Liver (tissue), 9 donors: Measurements from ENCODE around the gene ZNF827. TPM values are rescaled to one million over a fixed set of nuclear protein-coding genes. Genes with fewer than 3 reads are reported as not detected.

Experiments used
- DNase-seq: peaks from one replicate; pipeline ENCODE4 v3.0.0-alpha.2; 2017; ENCODE audit warnings: low spot score
- H3K27ac ChIP-seq, 2 donors: one replicate each; pipeline ENCODE4 v1.7.0; 2013; ENCODE audit warnings: inconsistent platforms in 2 of 2, low read length in 2 of 2, control low read depth in 1 of 2, low read depth in 1 of 2, mild to moderate bottlenecking in 1 of 2
- H3K27me3 ChIP-seq, 4 donors: one replicate each; pipeline versions ENCODE4 v1.6.1 to v1.7.0; 2013; ENCODE audit warnings: low read length in 3 of 4, inconsistent platforms in 1 of 4, mild to moderate bottlenecking in 1 of 4, moderate library complexity in 1 of 4; ENCODE audit not compliant: control insufficient read depth in 4 of 4, insufficient read depth in 4 of 4
- H3K36me3 ChIP-seq, 4 donors: one replicate each; pipeline versions ENCODE4 v1.6.1 to v1.7.0; 2013; ENCODE audit warnings: low read length in 3 of 4, mild to moderate bottlenecking in 3 of 4, low read depth in 1 of 4, moderate library complexity in 1 of 4; ENCODE audit not compliant: control insufficient read depth in 4 of 4, insufficient read depth in 3 of 4
- H3K4me1 ChIP-seq, 4 donors: one replicate each; pipeline versions ENCODE4 v1.6.1 to v1.7.0; 2013; ENCODE audit warnings: low read length in 3 of 4, mild to moderate bottlenecking in 3 of 4, moderate library complexity in 1 of 4; ENCODE audit not compliant: control insufficient read depth in 4 of 4, insufficient read depth in 4 of 4
- H3K4me3 ChIP-seq, 3 donors: one replicate each; pipeline versions ENCODE4 v1.6.1 to v1.7.0; 2013; ENCODE audit warnings: low read length in 3 of 3, control low read depth in 1 of 3, low read depth in 1 of 3, mild to moderate bottlenecking in 1 of 3
- H3K9ac ChIP-seq, 2 donors: one replicate each; pipeline ENCODE4 v1.7.0; 2013; ENCODE audit warnings: low read length in 2 of 2, mild to moderate bottlenecking in 2 of 2, moderate library complexity in 2 of 2, control low read depth in 1 of 2, low read depth in 1 of 2
- H3K9me3 ChIP-seq, 4 donors: one replicate each; pipeline versions ENCODE4 v1.6.1 to v1.7.0; 2013; ENCODE audit warnings: low read length in 3 of 4; ENCODE audit not compliant: control insufficient read depth in 4 of 4
- ATF3 ChIP-seq: IDR thresholded peaks from 2 replicates; pipeline ENCODE4 v1.6.1; 2016; ENCODE audit warnings: antibody characterized with exemption
- CTCF ChIP-seq: fragments of 150-350 bp; IDR thresholded peaks from 2 replicates; pipeline ENCODE4 v1.5.1; 2017; ENCODE audit warnings: improper control_type of control experiment, low read depth, low read length; ENCODE audit not compliant: missing input control
- EGR1 ChIP-seq, 2 donors: IDR thresholded peaks; 2 replicates each; pipeline ENCODE4 v1.6.1; 2016 to 2018; ENCODE audit warnings: antibody characterized with exemption in 2 of 2, low read depth in 2 of 2
- FOXA2 ChIP-seq: IDR thresholded peaks from 2 replicates; pipeline ENCODE4 v1.6.1; 2016; ENCODE audit warnings: antibody characterized with exemption
- HNF4A ChIP-seq, 2 donors: conservative IDR thresholded peaks; 2 replicates each; pipeline ENCODE4 v1.6.1; 2016; ENCODE audit warnings: antibody characterized with exemption in 2 of 2, mild to moderate bottlenecking in 2 of 2
- HNF4G ChIP-seq: IDR thresholded peaks from 2 replicates; pipeline ENCODE4 v1.6.1; 2016; ENCODE audit warnings: antibody characterized with exemption
- JUND ChIP-seq, 2 donors: IDR thresholded peaks; 2 replicates each; pipeline ENCODE4 v1.6.1; 2016; ENCODE audit warnings: antibody characterized with exemption in 2 of 2
- RXRA ChIP-seq, 2 donors: IDR thresholded peaks; 2 replicates each; pipeline ENCODE4 v1.6.1; 2017 to 2018; ENCODE audit warnings: antibody characterized with exemption in 2 of 2, mild to moderate bottlenecking in 1 of 2
- SP1 ChIP-seq: IDR thresholded peaks from 2 replicates; pipeline ENCODE4 v1.6.1; 2018; ENCODE audit warnings: antibody characterized with exemption, mild to moderate bottlenecking
- YY1 ChIP-seq: IDR thresholded peaks from 2 replicates; pipeline ENCODE4 v1.6.1; 2016; ENCODE audit warnings: antibody characterized with exemption, mild to moderate bottlenecking
- WGBS: extraction: QIAGEN DNeasy Blood & Tissue Kit; methylation state at CpG from one replicate; pipeline ENCODE4 v1.1.7; 2013; 5-methylcytosine and 5-hydroxymethylcytosine counted together
- polyA plus RNA-seq, 2 donors: library from polyadenylated mRNA; stranded (reverse) in 1 of 2; unstranded in 1 of 2; fragments of 200-250 nt in 1 of 2; fragments of >200 nt in 1 of 2; fragmentation: Nextera tagmentation in 1 of 2; extraction: Ambion mirVana in 1 of 2; gene quantifications; one replicate each; pipeline versions ENCODE4 v1.2.1 to v1.2.3, GENCODE V29; 2013 to 2015
- total RNA-seq, 2 donors: library from RNA; depleted of rRNA; stranded (reverse); fragments of >200 nt; gene quantifications; one replicate each; pipeline ENCODE4 v1.2.3, GENCODE V29; 2014
- donor health status: healthy.
- donor health status: healthy.
- donor health status: healthy.
- donor health status: healthy.
- donor health status: healthy.

The ZNF827 gene
- total and polyA plus RNA-seq, 4 donors: 0.46 to 2.9 (median 1.2) TPM

GRCh38 chr4:145867406-145867805, 71.2 kb downstream of the ZNF827 start:
- Histone ChIP-seq H3K9ac (no peak overlapping the region), H3K27me3 (no peaks in the 10 kb centered on the region), H3K4me3 (no peak overlapping the region), H3K4me1 (no peaks in the 10 kb centered on the region), H3K36me3 (no peaks in the 10 kb centered on the region), H3K27ac (no peak overlapping the region), H3K9me3 (no peaks in the 10 kb centered on the region)
- no peak for TF ChIP-seq SP1
- TF ChIP-seq HNF4G: no peak
- DNase-seq: no peak

- Histone ChIP-seq H3K9ac (no peak overlapping the region), H3K27me3 (no peaks in the 10 kb centered on the region), H3K27ac (no peak overlapping the region), H3K4me3 (no peak overlapping the region), H3K36me3 (no peaks in the 10 kb centered on the region), H3K9me3 (no peaks in the 10 kb centered on the region), H3K4me1 (no peaks in the 10 kb centered on the region)
- TF ChIP-seq JUND (IDR thresholded peaks at IDR 0.05): no peak
- no peak for TF ChIP-seq HNF4G
- no peak for TF ChIP-seq EGR1 (IDR thresholded peaks at IDR 0.05; ENCODE audit: low read depth in 2 of 2)
- TF ChIP-seq FOXA2: no peak
- DNase-seq: no peak
- 79% methylated on average over 4 of the region's 4 CpGs for WGBS
Measured at GRCh38 chr4:145866991-145867390, 71.6 kb downstream of the ZNF827 start.

- no peak overlapping the region for H3K9ac ChIP-seq
- H3K4me1 ChIP-seq: no peaks in the 10 kb centered on the region
- DNase-seq: no peak
- 94% methylated on average over 5 of the region's 5 CpGs for WGBS
- no peaks in the 10 kb centered on the region for H3K9me3 ChIP-seq
- TF ChIP-seq RXRA (IDR thresholded peaks at IDR 0.05) (no peak), YY1 (no peak)
- H3K27me3 ChIP-seq: no peaks in the 10 kb centered on the region
- no peaks in the 10 kb centered on the region for H3K36me3 ChIP-seq
- no peak overlapping the region for H3K27ac ChIP-seq
- H3K4me3 ChIP-seq: no peak overlapping the region
Measured at GRCh38 chr4:145865274-145865941, 73.2 kb downstream of the ZNF827 start.

- Histone ChIP-seq H3K9ac (no peak overlapping the region), H3K36me3 (no peaks in the 10 kb centered on the region), H3K9me3 (no peaks in the 10 kb centered on the region), H3K4me1 (no peaks in the 10 kb centered on the region), H3K4me3 (no peak overlapping the region), H3K27ac (no peak overlapping the region), H3K27me3 (no peaks in the 10 kb centered on the region)
- 84% methylated on average over 2 of the region's 2 CpGs for whole genome bisulfite sequencing
- TF ChIP-seq CTCF (no peak), ATF3 (no peak), HNF4G (no peak), HNF4A (conservative IDR thresholded peaks at IDR 0.05) (no peak)
- no peak for DNase-seq
Measured at GRCh38 chr4:145863191-145863590, 75.4 kb downstream of the ZNF827 start.
